Upper lobe of left lung (tissue), 6 donors: Measurements from ENCODE around the gene IFT43. TPM values are rescaled to one million over a fixed set of nuclear protein-coding genes. Genes with fewer than 3 reads are reported as not detected.

Source experiments
- ATAC-seq, 2 donors: fragments of 200-7000 bp; cut with Tn5 transposase; one replicate each; pipeline ENCODE4 v1.9.1; 2022; ENCODE audit warnings: mild to moderate bottlenecking in 2 of 2, moderate library complexity in 2 of 2; ENCODE audit not compliant: low FRiP score in 2 of 2
- DNase-seq, 2 donors: peaks; one replicate each; pipeline ENCODE4 v3.0.0-alpha.2; 2019 to 2020
- H3K27ac ChIP-seq, 4 donors: fragments of 200-600 bp; sonication (generic); one replicate each; pipeline ENCODE4 v1.5.1; 2016 to 2019
- H3K27me3 ChIP-seq, 4 donors: fragments of 200-600 bp; sonication (generic); one replicate each; pipeline ENCODE4 v1.5.1; 2017 to 2019
- H3K36me3 ChIP-seq, 4 donors: fragments of 200-600 bp; sonication (generic); one replicate each; pipeline ENCODE4 v1.5.1; 2016 to 2019
- H3K4me1 ChIP-seq, 4 donors: fragments of 200-600 bp; sonication (generic); one replicate each; pipeline ENCODE4 v1.5.1; 2018 to 2019
- H3K4me3 ChIP-seq, 4 donors: fragments of 200-600 bp; sonication (generic); one replicate each; pipeline ENCODE4 v1.5.1; 2017 to 2019; ENCODE audit warnings: mild to moderate bottlenecking in 2 of 4, moderate library complexity in 1 of 4
- H3K9me3 ChIP-seq, 4 donors: fragments of 200-600 bp; sonication (generic); one replicate each; pipeline ENCODE4 v1.5.1; 2018 to 2019
- CTCF ChIP-seq, 6 experiments: fragments of 450-650 bp in 4 of 6; fragments of 200-600 bp in 2 of 6; sonication (generic) in 2 of 6; IDR thresholded peaks; one replicate each; pipeline ENCODE4 v1.5.1; 2016 to 2019; ENCODE audit warnings: antibody characterized with exemption in 6 of 6
- EP300 ChIP-seq, 4 donors: sonication (generic); formaldehyde crosslinking; IDR thresholded peaks; one replicate each; pipeline ENCODE4 v1.5.1; 2017; ENCODE audit warnings: antibody characterized with exemption in 4 of 4, control low read depth in 2 of 4
- POLR2A ChIP-seq, 4 donors: fragments of 450-650 bp; IDR thresholded peaks; one replicate each; pipeline ENCODE4 v1.5.1; 2016 to 2017; ENCODE audit warnings: antibody characterized with exemption in 4 of 4, mild to moderate bottlenecking in 2 of 4
- POLR2AphosphoS5 ChIP-seq, 2 donors: sonication (generic); formaldehyde crosslinking; IDR thresholded peaks; one replicate each; pipeline ENCODE4 v1.5.1; 2017; ENCODE audit warnings: antibody characterized with exemption in 2 of 2
- WGBS, 2 donors: methylation state at CpG; one replicate each; pipeline ENCODE4 v1.1.5; 2017 to 2018; 5-methylcytosine and 5-hydroxymethylcytosine counted together
- total RNA-seq, 6 donors: library from RNA; depleted of rRNA in 4 of 6; stranded (reverse); fragments of >200 nt in 4 of 6; gene quantifications; one replicate each; pipeline versions ENCODE4 v1.1.0 to v1.2.1, GENCODE V29; 2016 to 2021
- donor health status: DM: no; HTN: no; CAD: no; lungs with moderate emphysema.
- donor health status: DM: no; HTN: yes; CAD: no; lungs with severe emphysema.

Gene IFT43
- total RNA-seq, 6 donors from 2014 or later = 16.0 to 44.4 (median 34.9) TPM

DNA sequence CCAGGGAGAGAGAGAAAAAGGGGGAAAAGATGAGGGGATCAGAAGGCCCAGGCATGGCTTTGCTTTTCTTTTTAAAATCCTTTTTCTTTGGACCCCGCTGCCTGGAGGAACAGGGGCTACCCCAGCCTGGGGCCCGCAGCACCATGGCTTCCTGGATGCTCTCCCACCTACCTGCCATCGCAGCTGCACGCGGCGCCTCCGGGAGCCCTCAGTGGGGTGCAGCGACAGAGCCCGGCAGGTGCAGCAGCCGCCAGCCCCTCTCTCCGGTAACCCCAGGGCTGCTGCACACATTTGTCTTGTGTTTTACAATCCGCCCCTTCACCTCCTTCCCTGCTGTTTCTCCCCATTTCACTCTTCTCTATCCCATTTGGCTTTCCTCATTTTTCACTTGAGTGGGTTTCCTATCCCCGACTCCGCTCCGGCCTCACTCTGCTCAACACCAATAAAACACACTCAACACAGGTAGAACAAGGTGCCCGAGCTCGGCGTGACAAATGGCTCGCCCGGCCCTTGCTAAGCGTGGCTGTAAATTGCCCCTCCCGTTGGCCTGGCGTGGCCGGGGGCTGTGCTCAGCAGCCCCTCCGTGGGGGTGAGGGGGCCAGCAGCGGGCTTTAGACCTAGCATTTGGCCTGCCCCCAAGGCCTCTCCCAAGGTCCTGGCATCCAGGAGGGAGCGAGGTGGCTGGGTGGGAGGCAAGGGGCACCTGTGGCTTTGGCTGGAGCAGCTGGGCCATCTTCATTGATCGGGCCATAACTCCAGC is 113.5 kb downstream of the IFT43 start:
- Histone ChIP-seq H3K27ac (no peak overlapping the region), H3K9me3 (no peaks in the 10 kb centered on the region), H3K4me1 (peaks cover 0 to 5% (median 0%) of the 10 kb centered on the region in 4 donors), H3K27me3 (no peaks in the 10 kb centered on the region), H3K4me3 (no peak overlapping the region), H3K36me3 (no peaks in the 10 kb centered on the region)
- DNase-seq = peak in 1 of 2 donors; percentile 67
- 88% methylated on average over 21 to 28 of the region's 28 CpGs for WGBS, 2 donors
- no peak for ATAC-seq
- no peak for TF ChIP-seq CTCF (IDR thresholded peaks at IDR 0.05)
- no peak for TF ChIP-seq POLR2A (IDR thresholded peaks at IDR 0.05)
- no peak for TF ChIP-seq EP300 (IDR thresholded peaks at IDR 0.05)
- TF ChIP-seq POLR2AphosphoS5 (IDR thresholded peaks at IDR 0.05) = no peak

DNA sequence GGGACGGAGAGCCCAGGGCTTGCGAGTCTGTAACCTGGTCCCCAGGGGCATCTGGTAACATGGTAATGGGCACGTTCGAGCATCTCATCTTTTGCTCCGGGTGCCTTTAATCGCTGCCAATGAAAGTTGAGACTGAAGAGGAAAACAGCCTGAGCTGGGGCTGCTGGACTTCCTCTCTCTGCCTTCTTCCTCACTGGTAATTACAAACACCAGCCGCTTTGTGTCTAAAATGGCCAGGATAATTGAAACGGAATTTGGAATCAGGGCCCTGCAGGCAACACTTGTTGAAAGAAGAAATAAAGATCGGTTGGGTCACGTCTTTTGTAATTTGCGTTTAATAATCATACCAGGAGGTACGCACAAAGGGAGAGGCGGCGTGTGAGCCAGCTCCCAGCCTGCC is 114.7 kb downstream of the IFT43 start:
- Histone ChIP-seq H3K9me3 (no peaks in the 10 kb centered on the region), H3K36me3 (no peaks in the 10 kb centered on the region), H3K27ac (no peak overlapping the region), H3K27me3 (no peaks in the 10 kb centered on the region), H3K4me3 (no peak overlapping the region), H3K4me1 (peaks cover 0 to 5% (median 0%) of the 10 kb centered on the region in 4 donors)
- no peak for TF ChIP-seq CTCF (IDR thresholded peaks at IDR 0.05)
- TF ChIP-seq EP300 (IDR thresholded peaks at IDR 0.05) = no peak
- no peak for TF ChIP-seq POLR2A (IDR thresholded peaks at IDR 0.05)
- TF ChIP-seq POLR2AphosphoS5 (IDR thresholded peaks at IDR 0.05) = no peak
- no peak for ATAC-seq
- no peak for DNase-seq
- WGBS, 2 donors = 65 to 70% methylated on average over 14 of the region's 14 CpGs

DNA sequence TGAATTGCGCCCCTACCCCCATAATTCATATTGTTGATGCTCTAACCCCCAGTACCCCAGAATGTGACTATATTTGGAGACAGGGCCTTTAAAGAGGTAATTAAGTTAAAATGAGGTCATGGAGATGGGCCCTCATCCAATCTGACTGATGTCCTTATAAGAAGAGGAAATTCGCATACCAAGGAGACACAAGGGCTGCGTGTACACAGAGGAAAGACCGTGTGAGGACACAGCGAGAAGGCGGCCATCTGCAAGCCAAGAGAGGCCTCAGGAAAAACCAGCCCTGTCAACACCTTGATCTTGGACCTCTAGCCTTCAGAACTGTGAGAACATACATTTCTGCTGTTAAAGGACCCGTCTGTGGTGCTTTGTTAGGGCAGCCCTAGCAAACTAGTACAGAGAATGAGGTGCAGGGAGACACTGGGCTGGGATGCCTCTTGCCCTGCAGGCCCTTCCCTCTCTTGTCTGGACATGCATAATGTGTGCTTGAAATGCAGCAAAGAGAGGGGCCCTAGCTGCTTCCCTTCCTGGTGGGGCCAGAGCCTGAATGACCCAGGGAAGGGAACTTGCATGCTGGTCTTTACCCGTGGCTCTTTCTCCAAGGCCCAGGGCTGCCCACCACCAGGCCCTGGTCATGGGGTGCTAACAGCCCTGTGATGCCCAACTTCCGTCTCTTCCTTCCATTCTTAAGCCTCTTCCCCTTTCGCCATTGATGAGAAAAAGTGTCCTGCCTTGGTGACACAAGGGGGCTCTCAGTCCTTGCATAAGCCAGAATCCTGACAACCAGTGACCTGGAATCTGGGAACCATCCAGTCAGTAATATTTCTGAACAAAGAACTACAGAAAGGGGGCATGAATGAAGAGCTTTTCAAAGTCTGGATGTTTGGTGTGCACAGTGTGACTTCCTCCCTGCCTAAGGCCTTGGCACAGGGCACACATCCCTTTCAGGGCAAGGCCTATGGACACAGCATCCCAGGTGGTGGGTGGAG is 116.1 kb downstream of the IFT43 start:
- ATAC-seq = no peak
- Histone ChIP-seq H3K27ac (no peak overlapping the region), H3K9me3 (no peaks in the 10 kb centered on the region), H3K27me3 (no peaks in the 10 kb centered on the region), H3K36me3 (no peaks in the 10 kb centered on the region), H3K4me3 (no peak overlapping the region), H3K4me1 (peaks cover 0 to 5% (median 0%) of the 10 kb centered on the region in 4 donors)
- no peak for TF ChIP-seq POLR2A (IDR thresholded peaks at IDR 0.05)
- no peak for TF ChIP-seq CTCF (IDR thresholded peaks at IDR 0.05)
- no peak for DNase-seq
- 51 to 65% methylated on average over 9 to 10 of the region's 10 CpGs for WGBS, 2 donors

- Histone ChIP-seq H3K27ac (no peak overlapping the region), H3K4me1 (peaks cover 0 to 5% (median 0%) of the 10 kb centered on the region in 4 donors), H3K9me3 (no peaks in the 10 kb centered on the region), H3K36me3 (no peaks in the 10 kb centered on the region), H3K4me3 (no peak overlapping the region), H3K27me3 (no peaks in the 10 kb centered on the region)
- peak in 1 of 2 donors; percentile 52 for DNase-seq
- TF ChIP-seq EP300 (IDR thresholded peaks at IDR 0.05) (no peak), POLR2AphosphoS5 (IDR thresholded peaks at IDR 0.05) (no peak), CTCF (IDR thresholded peaks at IDR 0.05) (no peak), POLR2A (IDR thresholded peaks at IDR 0.05) (no peak)
- no peak for ATAC-seq
- whole genome bisulfite sequencing, 2 donors = 80 to 81% methylated on average over 8 of the region's 8 CpGs
These were observed 119.3 kb downstream of the IFT43 start for GRCh38 chr14:76104802-76105355.
